NT2/D1 (cell line): ENCODE measurements around the gene CD2BP2.
"Not testable (repeated sequence)": the region's sequence is repeated elsewhere in the genome, so short reads cannot be mapped to it uniquely, and the experiment has no call there.

Source experiments
- DNase-seq: peaks from one replicate; pipeline ENCODE4 v3.0.0-alpha.2; 2011; ENCODE audit warnings: low read depth, low spot score
- H3K27me3 ChIP-seq: 2 replicates; pipeline ENCODE4 v1.6.0; 2011; ENCODE audit warnings: mild to moderate bottlenecking; ENCODE audit not compliant: insufficient read length, insufficient read depth
- H3K36me3 ChIP-seq: 2 replicates; pipeline ENCODE4 v1.6.1; 2011; ENCODE audit warnings: mild to moderate bottlenecking, low read length, mixed read lengths; ENCODE audit not compliant: insufficient read depth, insufficient read length
- H3K4me1 ChIP-seq: 2 replicates; pipeline ENCODE4 v1.5.1; 2011; ENCODE audit not compliant: insufficient read depth, insufficient read length
- H3K4me3 ChIP-seq: 2 replicates; pipeline ENCODE4 v1.5.1; 2011; ENCODE audit warnings: low read depth; ENCODE audit not compliant: insufficient read length
- H3K9ac ChIP-seq: 2 replicates; pipeline ENCODE4 v1.6.0; 2011; ENCODE audit warnings: low read depth; ENCODE audit not compliant: insufficient read length
- H3K9me3 ChIP-seq: 2 replicates; pipeline ENCODE4 v1.5.1; 2011; ENCODE audit warnings: mild to moderate bottlenecking, low read length; ENCODE audit not compliant: insufficient read depth
- SUZ12 ChIP-seq: IDR thresholded peaks from 2 replicates; pipeline ENCODE4 v1.6.1; 2011; ENCODE audit not compliant: insufficient read length, insufficient read depth; ENCODE audit errors: extremely low read depth
- YY1 ChIP-seq: IDR thresholded peaks from 2 replicates; pipeline ENCODE4 v1.6.1; 2011; ENCODE audit not compliant: insufficient read length, insufficient read depth
- ZNF274 ChIP-seq: IDR thresholded peaks from 2 replicates; pipeline ENCODE4 v1.6.1; 2011; ENCODE audit warnings: mild to moderate bottlenecking, low read depth, low read length

The CD2BP2 gene

GRCh38 chr16:30342751-30343490, 12.2 kb downstream of the CD2BP2 start:
- no peak for DNase-seq
- Histone ChIP-seq H3K9me3 (no peaks in the 10 kb centered on the region), H3K4me3 (no peak overlapping the region), H3K4me1 (no peaks in the 10 kb centered on the region), H3K27me3 (no peaks in the 10 kb centered on the region), H3K9ac (no peak overlapping the region), H3K36me3 (peaks cover 9% of the 10 kb centered on the region)
- TF ChIP-seq SUZ12 (no peak), ZNF274 (no peak), YY1 (no peak)

- not testable (repeated sequence) for H3K9ac ChIP-seq
Observed at GRCh38 chr16:30341971-30342370, 13.1 kb downstream of the CD2BP2 start.

GRCh38 chr16:30340621-30341020, 14.5 kb downstream of the CD2BP2 start:
- no peak overlapping the region for H3K4me3 ChIP-seq
- TF ChIP-seq SUZ12 (no peak), YY1 (no peak)
- H3K4me1 ChIP-seq: peaks cover 4% of the 10 kb centered on the region
- no peak for DNase-seq
- no peak overlapping the region for H3K9ac ChIP-seq
- H3K36me3 ChIP-seq: peaks cover 9% of the 10 kb centered on the region
- H3K27me3 ChIP-seq: no peaks in the 10 kb centered on the region
- no peaks in the 10 kb centered on the region for H3K9me3 ChIP-seq

More at GRCh38 chr16:30341971-30342370, 13.1 kb downstream of the CD2BP2 start:
- not testable (repeated sequence) for H3K4me3 ChIP-seq, H3K27me3 ChIP-seq, H3K9me3 ChIP-seq, H3K36me3 ChIP-seq, DNase-seq, H3K4me1 ChIP-seq

GRCh38 chr16:30338715-30339114, 16.4 kb downstream of the CD2BP2 start:
- H3K4me3 ChIP-seq: not testable (repeated sequence)

GRCh38 chr16:30337964-30338357, 17.1 kb downstream of the CD2BP2 start:
- not testable (repeated sequence) for H3K4me3 ChIP-seq, H3K27me3 ChIP-seq, H3K36me3 ChIP-seq, H3K9me3 ChIP-seq, DNase-seq, H3K4me1 ChIP-seq, H3K9ac ChIP-seq

More at GRCh38 chr16:30338715-30339114, 16.4 kb downstream of the CD2BP2 start:
- H3K9me3 ChIP-seq, H3K4me1 ChIP-seq, H3K36me3 ChIP-seq, H3K9ac ChIP-seq, DNase-seq, H3K27me3 ChIP-seq: not testable (repeated sequence)

GRCh38 chr16:30335598-30336474, 19.3 kb downstream of the CD2BP2 start:
- peak overlapping the region; percentile 5 for H3K4me3 ChIP-seq
- peaks cover 5% of the 10 kb centered on the region for H3K36me3 ChIP-seq
- TF ChIP-seq YY1 (no peak), SUZ12 (no peak), ZNF274 (no peak)
- no peaks in the 10 kb centered on the region for H3K9me3 ChIP-seq
- no peak overlapping the region for H3K9ac ChIP-seq
- no peak for DNase-seq
- H3K4me1 ChIP-seq: peaks cover 5% of the 10 kb centered on the region
- H3K27me3 ChIP-seq: no peaks in the 10 kb centered on the region

GRCh38 chr16:30335028-30335597, 20.0 kb downstream of the CD2BP2 start:
- DNase-seq: peak; percentile 65
- Histone ChIP-seq H3K9ac (peak overlapping the region; percentile 95), H3K4me3 (peak overlapping the region; percentile 86)
- not testable (repeated sequence) for H3K27me3 ChIP-seq, H3K9me3 ChIP-seq, H3K36me3 ChIP-seq, H3K4me1 ChIP-seq

GRCh38 chr16:30334473-30334989, 20.6 kb downstream of the CD2BP2 start:
- not testable (repeated sequence) for H3K9me3 ChIP-seq, H3K27me3 ChIP-seq, H3K36me3 ChIP-seq, H3K9ac ChIP-seq, H3K4me1 ChIP-seq
- DNase-seq: peak; percentile 56
- peak overlapping the region; percentile 86 for H3K4me3 ChIP-seq

GRCh38 chr16:30324220-30324619, 30.9 kb downstream of the CD2BP2 start:
- not testable (repeated sequence) for H3K36me3 ChIP-seq, H3K9me3 ChIP-seq, H3K27me3 ChIP-seq, H3K4me3 ChIP-seq, H3K9ac ChIP-seq, DNase-seq, H3K4me1 ChIP-seq

GRCh38 chr16:30318647-30319046, 36.5 kb downstream of the CD2BP2 start:
- H3K36me3 ChIP-seq, H3K9ac ChIP-seq, DNase-seq, H3K9me3 ChIP-seq, H3K4me1 ChIP-seq, H3K27me3 ChIP-seq, H3K4me3 ChIP-seq: not testable (repeated sequence)
